Endothelial cell of umbilical vein (primary cell): ENCODE data around the gene ELP6. TPM values are rescaled to one million over a fixed set of nuclear protein-coding genes. Genes with fewer than 3 reads are reported as not detected.

ENCODE experiments used
- BruUV-seq: library from RNA; stranded (reverse); fragments of 400-500 nt; replicated peaks from 2 replicates; lab custom pipeline; 2021; lab: Mats Ljungman, UMichigan
- CTCF ChIA-PET: fragments of 300-600, 350-600 bp; sonication (Branson Sonifier 250); formaldehyde crosslinking; loops from one replicate; lab custom pipeline; 2021; ENCODE audit warnings: antibody characterized with exemption, inconsistent platforms; lab: Charles Lee
- POLR2A ChIA-PET: fragments of 300-600, 350-600 bp; sonication (Branson Sonifier 250); formaldehyde crosslinking; loops from one replicate; lab custom pipeline; 2021; ENCODE audit warnings: antibody characterized with exemption, inconsistent platforms; lab: Charles Lee
- DNase-seq: peaks from one replicate; pipeline ENCODE4 v3.0.0-alpha.2; 2011; ENCODE audit warnings: low read depth, low spot score
- FAIRE-seq: peaks from 2 replicates; lab custom pipeline; 2011; peaks lifted over from hg19 to GRCh38; lab: Jason Lieb, UNC
- H2AFZ ChIP-seq: 2 replicates; pipeline ENCODE4 v1.6.0; 2012; ENCODE audit warnings: low read depth, low read length, control low read depth, inconsistent platforms
- H3K27ac ChIP-seq: 2 replicates; pipeline ENCODE4 v1.5.1; 2011; ENCODE audit warnings: low read depth, mild to moderate bottlenecking, control low read depth, low read length, moderate library complexity; ENCODE audit not compliant: insufficient read depth
- H3K27me3 ChIP-seq, 2 experiments: 2 replicates each; pipeline versions ENCODE4 v1.6.0 to v1.6.1; 2011; ENCODE audit warnings: low read length in 2 of 2, mixed read lengths in 1 of 2; ENCODE audit not compliant: control insufficient read depth in 2 of 2, insufficient read depth in 2 of 2
- H3K36me3 ChIP-seq, 2 experiments: 2 replicates in 1 of 2; 3 replicates in 1 of 2; pipeline ENCODE4 v1.5.1; 2011; ENCODE audit warnings: low read length in 2 of 2, mild to moderate bottlenecking in 1 of 2, moderate library complexity in 1 of 2; ENCODE audit not compliant: control insufficient read depth in 2 of 2, insufficient read depth in 2 of 2; ENCODE audit errors: extremely low read depth in 1 of 2
- H3K4me1 ChIP-seq: 3 replicates; pipeline ENCODE4 v1.5.1; 2011; ENCODE audit warnings: mild to moderate bottlenecking, low read length; ENCODE audit not compliant: control insufficient read depth, insufficient read depth; ENCODE audit errors: extremely low read depth
- H3K4me2 ChIP-seq: 2 replicates; pipeline ENCODE4 v1.6.1; 2011; ENCODE audit warnings: low read length, control low read depth, mixed read lengths; ENCODE audit not compliant: insufficient read depth
- H3K4me3 ChIP-seq, 3 experiments: fragments of 200-600 bp in 1 of 3; sonication (generic), shearing (Covaris generic) in 1 of 3; replicated peaks in 1 of 3; 2 replicates each; pipeline ENCODE4 v1.5.1; 2011 to 2016; ENCODE audit warnings: control low read depth in 3 of 3, low read length in 3 of 3, mild to moderate bottlenecking in 2 of 3, inconsistent platforms in 1 of 3, low read depth in 1 of 3, moderate library complexity in 1 of 3; ENCODE audit not compliant: insufficient read depth in 1 of 3
- H3K79me2 ChIP-seq: 2 replicates; pipeline ENCODE4 v1.6.0; 2012; ENCODE audit warnings: low read length, inconsistent platforms; ENCODE audit not compliant: control insufficient read depth, insufficient read depth
- H3K9ac ChIP-seq: replicated peaks from 2 replicates; pipeline ENCODE3; 2011; ENCODE audit warnings: low read length, control low read depth; ENCODE audit not compliant: insufficient read depth; ENCODE audit errors: extremely low read depth
- H3K9me1 ChIP-seq: replicated peaks from 3 replicates; pipeline ENCODE4 v1.6.0; 2011; ENCODE audit warnings: mild to moderate bottlenecking, low read length; ENCODE audit not compliant: control insufficient read depth, insufficient read depth; ENCODE audit errors: extremely low read depth
- H3K9me3 ChIP-seq: replicated peaks from 2 replicates; pipeline ENCODE4 v1.5.1; 2012; ENCODE audit warnings: low read length, inconsistent platforms; ENCODE audit not compliant: control insufficient read depth, insufficient read depth
- H4K20me1 ChIP-seq: replicated peaks from 2 replicates; pipeline ENCODE3; 2011; ENCODE audit warnings: mild to moderate bottlenecking, low read length; ENCODE audit not compliant: control insufficient read depth, insufficient read depth; ENCODE audit errors: extremely low read depth
- EZH2 ChIP-seq: IDR thresholded peaks from 2 replicates; pipeline ENCODE4 v1.6.1; 2012; ENCODE audit warnings: borderline replicate concordance, low read depth, mild to moderate bottlenecking, moderate library complexity, low read length, inconsistent platforms; ENCODE audit not compliant: severe bottlenecking
- FOS ChIP-seq: IDR thresholded peaks from 2 replicates; pipeline ENCODE4 v1.6.1; 2011; ENCODE audit warnings: mild to moderate bottlenecking, low read length, moderate library complexity, borderline replicate concordance; ENCODE audit not compliant: insufficient read depth
- GATA2 ChIP-seq: IDR thresholded peaks from 2 replicates; pipeline ENCODE4 v1.7.0; 2011; ENCODE audit warnings: low read depth, mild to moderate bottlenecking, moderate library complexity, mixed read lengths, low read length; ENCODE audit not compliant: insufficient read length, insufficient read depth
- JUN ChIP-seq: IDR thresholded peaks from 2 replicates; pipeline ENCODE4 v1.6.1; 2011; ENCODE audit warnings: borderline replicate concordance, low read depth; ENCODE audit not compliant: insufficient read length, insufficient read depth
- MYC ChIP-seq: IDR thresholded peaks from one replicate; pipeline ENCODE4 v1.6.1; 2011; ENCODE audit warnings: mild to moderate bottlenecking, low read depth, low read length
- POLR2A ChIP-seq: IDR thresholded peaks from 2 replicates; pipeline ENCODE4 v1.6.1; 2012; ENCODE audit warnings: low read depth, mild to moderate bottlenecking, control low read depth, low read length
- POLR2AphosphoS5 ChIP-seq: IDR thresholded peaks from 2 replicates; pipeline ENCODE4 v1.6.1; 2012; ENCODE audit warnings: low read depth, mild to moderate bottlenecking, control low read depth, low read length, moderate library complexity; ENCODE audit not compliant: insufficient read depth
- dilution Hi-C: fragments of 300-500 bp; cut with MboI; formaldehyde crosslinking; loops from one replicate; pipeline ENCODE4 v1.15.0; 2019; ENCODE audit warnings: low sequenced_read_pairs; ENCODE audit not compliant: extremely low pct_ligation_motif_present
- intact Hi-C: fragments of 100-400 bp; cut with micrococcal nuclease; formaldehyde crosslinking; loops from one replicate; pipeline ENCODE4 v1.10.0; 2022
- polyA plus RNA-seq, 4 experiments: library from polyadenylated mRNA; depleted of rRNA in 3 of 4; stranded (reverse) in 3 of 4; unstranded in 1 of 4; fragments of >200 nt; gene quantifications; 2 replicates each; pipeline versions ENCODE4 v1.2.1 to v1.2.3, GENCODE V29; 2011 to 2012; ENCODE audit warnings: missing spikeins in 1 of 4
- total RNA-seq: library from RNA; stranded (reverse); gene quantifications from 2 replicates; pipeline ENCODE4 v1.2.3, GENCODE V29; 2021
- TF ChIP-seq, protein P1 (sequence below), 2 donors: IDR thresholded peaks; 1 replicate in 1 of 2; 2 replicates in 1 of 2; pipeline ENCODE4 v1.5.1; 2011; ENCODE audit warnings: low read length in 2 of 2, mild to moderate bottlenecking in 2 of 2, moderate library complexity in 2 of 2, control low read depth in 1 of 2, inconsistent platforms in 1 of 2, low read depth in 1 of 2; ENCODE audit not compliant: insufficient read depth in 1 of 2; ENCODE audit errors: extremely low read depth in 1 of 2
- TF ChIP-seq, protein P2 (sequence below): IDR thresholded peaks from 2 replicates; pipeline ENCODE4 v1.6.1; 2011; ENCODE audit not compliant: insufficient read depth, insufficient read length

ELP6 gene
- total and polyA plus RNA-seq, 2 donors (not counting 3 experiments of a cell fraction or from before 2014, with no cell fraction given): 48.1 to 91.0 TPM

DNA sequence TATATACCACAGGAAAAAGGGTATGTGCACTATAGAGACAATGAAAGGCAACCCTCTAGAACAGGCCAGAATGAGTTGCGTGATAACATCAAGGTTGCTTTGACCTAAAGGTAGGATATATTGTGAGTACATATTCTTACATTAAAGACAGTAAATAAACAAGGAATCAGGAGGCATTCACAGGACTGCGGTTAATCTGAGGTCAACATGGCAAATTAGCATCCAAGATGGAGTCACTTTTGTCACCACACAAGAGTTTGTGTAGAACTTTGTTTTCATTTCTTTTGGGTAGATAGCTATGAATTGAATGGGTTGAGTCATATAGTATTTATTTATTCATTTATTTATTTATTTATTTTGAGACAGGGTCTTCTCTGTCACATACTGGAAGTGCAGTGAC, 26.2 kb downstream of the ELP6 start:
- Histone ChIP-seq H3K27ac (no peak overlapping the region), H3K9me3 (no peaks in the 10 kb centered on the region), H3K36me3 (no peaks in the 10 kb centered on the region), H3K9ac (no peak overlapping the region), H2AFZ (no peak overlapping the region), H3K79me2 (no peaks in the 10 kb centered on the region), H3K9me1 (no peaks in the 10 kb centered on the region), H3K4me3 (no peak overlapping the region), H3K4me2 (no peak overlapping the region), H3K27me3 (no peaks in the 10 kb centered on the region), H4K20me1 (no peaks in the 10 kb centered on the region), H3K4me1 (no peaks in the 10 kb centered on the region)
- TF ChIP-seq, protein P1, sequence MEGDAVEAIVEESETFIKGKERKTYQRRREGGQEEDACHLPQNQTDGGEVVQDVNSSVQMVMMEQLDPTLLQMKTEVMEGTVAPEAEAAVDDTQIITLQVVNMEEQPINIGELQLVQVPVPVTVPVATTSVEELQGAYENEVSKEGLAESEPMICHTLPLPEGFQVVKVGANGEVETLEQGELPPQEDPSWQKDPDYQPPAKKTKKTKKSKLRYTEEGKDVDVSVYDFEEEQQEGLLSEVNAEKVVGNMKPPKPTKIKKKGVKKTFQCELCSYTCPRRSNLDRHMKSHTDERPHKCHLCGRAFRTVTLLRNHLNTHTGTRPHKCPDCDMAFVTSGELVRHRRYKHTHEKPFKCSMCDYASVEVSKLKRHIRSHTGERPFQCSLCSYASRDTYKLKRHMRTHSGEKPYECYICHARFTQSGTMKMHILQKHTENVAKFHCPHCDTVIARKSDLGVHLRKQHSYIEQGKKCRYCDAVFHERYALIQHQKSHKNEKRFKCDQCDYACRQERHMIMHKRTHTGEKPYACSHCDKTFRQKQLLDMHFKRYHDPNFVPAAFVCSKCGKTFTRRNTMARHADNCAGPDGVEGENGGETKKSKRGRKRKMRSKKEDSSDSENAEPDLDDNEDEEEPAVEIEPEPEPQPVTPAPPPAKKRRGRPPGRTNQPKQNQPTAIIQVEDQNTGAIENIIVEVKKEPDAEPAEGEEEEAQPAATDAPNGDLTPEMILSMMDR (IDR thresholded peaks at IDR 0.05; ENCODE audit: extremely low read depth in 1 of 2, insufficient read depth in 1 of 2, low read depth in 1 of 2, low read length in 2 of 2): no peak
- TF ChIP-seq, protein P2, sequence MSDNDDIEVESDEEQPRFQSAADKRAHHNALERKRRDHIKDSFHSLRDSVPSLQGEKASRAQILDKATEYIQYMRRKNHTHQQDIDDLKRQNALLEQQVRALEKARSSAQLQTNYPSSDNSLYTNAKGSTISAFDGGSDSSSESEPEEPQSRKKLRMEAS: no peak
- no peak for TF ChIP-seq MYC
- TF ChIP-seq EZH2: no peak
- no peak for TF ChIP-seq POLR2A
- no peak for TF ChIP-seq FOS
- TF ChIP-seq POLR2AphosphoS5: no peak
- TF ChIP-seq JUN: no peak
- no peak for TF ChIP-seq GATA2
- ChIA-PET CTCF (no interaction called here), POLR2A (no interaction called here)
- intact Hi-C loops: no loop called here
- no peak for FAIRE-seq
- dilution Hi-C loops: no loop called here
- no peak for DNase-seq
- no TSS peak for BruUV-seq
